ENCODE measurements around the gene SYCE3.
A peak's percentile ranks its signal among the peaks of the same experiment; 100 is the strongest.

Gene SYCE3

DNA sequence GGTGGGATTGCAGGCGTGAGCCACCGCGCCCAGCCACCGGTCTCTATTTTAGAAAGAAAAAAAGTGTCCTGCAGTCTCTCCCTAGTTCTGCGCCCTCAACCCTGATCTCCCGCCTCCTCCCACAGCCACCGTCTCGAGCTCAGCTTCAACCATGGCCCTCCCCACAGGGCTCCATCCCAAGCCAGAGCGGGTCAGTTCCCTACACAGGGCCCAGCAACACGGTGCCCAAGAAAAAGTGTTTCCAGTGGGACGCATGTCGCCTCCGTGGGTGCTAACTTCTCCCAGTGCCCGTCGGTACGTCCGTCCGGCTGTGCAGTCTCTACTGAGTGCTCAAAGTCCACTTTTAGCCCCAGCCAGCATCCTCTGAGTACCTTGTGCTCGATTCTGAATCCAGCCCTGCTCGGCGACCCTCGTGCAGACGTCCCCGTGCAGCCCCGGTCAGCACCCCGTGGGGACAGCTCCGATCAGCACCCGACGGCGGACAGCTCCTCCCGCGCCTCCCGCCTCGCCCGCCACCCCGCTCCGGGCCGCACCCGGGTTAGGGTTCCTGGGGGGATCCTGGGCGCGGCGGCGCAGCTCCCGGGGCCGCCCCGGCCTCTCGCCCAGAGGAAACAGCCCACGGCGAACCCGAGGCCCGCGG, 37.2 kb upstream of the SYCE3 start:
- DNase-seq: peak; percentile 28

GRCh38 chr22:50597097-50597496, 34.4 kb upstream of the SYCE3 start:
- DNase-seq: no peak

- no peak for DNase-seq
These were observed 32.5 kb upstream of the SYCE3 start for GRCh38 chr22:50595189-50595588.

- no peak for DNase-seq
These were observed 24.7 kb upstream of the SYCE3 start for GRCh38 chr22:50587407-50587806.

DNA sequence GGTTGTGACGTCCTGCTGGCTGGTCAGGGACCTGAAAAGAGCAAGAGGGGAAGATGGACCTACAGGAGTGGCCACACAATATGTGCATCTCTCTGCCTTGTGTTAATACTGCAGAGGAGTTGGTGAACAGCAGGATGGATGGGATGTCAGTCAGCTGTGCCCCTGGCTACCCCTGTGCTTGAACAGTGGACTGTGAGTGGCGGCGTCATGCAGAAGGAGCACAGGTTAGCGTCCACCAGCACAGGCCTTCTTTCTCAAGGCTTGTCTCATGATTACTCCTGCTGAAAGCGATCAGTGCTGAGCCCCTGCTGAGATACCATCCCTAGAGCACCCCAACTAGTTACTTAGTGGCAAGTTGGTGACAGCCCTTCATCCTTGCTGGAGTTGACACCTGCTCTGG, 23.7 kb upstream of the SYCE3 start:
- DNase-seq: no peak

- no peak for DNase-seq
These were observed 23.1 kb upstream of the SYCE3 start for GRCh38 chr22:50585781-50586180.

DNA sequence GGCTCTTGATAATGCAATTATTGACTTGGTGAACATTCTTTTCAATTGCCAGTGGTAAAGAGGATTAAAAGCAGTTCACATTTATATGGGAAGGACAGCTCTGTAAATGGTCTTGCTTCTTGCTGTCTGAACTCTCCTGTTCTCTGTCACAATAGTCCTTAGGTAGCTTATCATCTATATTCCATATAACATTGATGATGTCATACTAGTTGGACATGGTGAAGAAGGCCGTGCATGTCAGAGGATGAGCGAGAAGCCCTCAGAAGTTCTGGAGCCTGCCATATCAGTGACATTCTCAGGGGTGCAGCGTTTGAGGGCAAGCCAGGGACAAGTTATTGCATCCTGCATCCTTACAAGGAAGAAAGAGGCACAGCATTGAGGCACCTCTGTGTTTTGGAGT, 22.5 kb upstream of the SYCE3 start:
- no peak for DNase-seq

DNA sequence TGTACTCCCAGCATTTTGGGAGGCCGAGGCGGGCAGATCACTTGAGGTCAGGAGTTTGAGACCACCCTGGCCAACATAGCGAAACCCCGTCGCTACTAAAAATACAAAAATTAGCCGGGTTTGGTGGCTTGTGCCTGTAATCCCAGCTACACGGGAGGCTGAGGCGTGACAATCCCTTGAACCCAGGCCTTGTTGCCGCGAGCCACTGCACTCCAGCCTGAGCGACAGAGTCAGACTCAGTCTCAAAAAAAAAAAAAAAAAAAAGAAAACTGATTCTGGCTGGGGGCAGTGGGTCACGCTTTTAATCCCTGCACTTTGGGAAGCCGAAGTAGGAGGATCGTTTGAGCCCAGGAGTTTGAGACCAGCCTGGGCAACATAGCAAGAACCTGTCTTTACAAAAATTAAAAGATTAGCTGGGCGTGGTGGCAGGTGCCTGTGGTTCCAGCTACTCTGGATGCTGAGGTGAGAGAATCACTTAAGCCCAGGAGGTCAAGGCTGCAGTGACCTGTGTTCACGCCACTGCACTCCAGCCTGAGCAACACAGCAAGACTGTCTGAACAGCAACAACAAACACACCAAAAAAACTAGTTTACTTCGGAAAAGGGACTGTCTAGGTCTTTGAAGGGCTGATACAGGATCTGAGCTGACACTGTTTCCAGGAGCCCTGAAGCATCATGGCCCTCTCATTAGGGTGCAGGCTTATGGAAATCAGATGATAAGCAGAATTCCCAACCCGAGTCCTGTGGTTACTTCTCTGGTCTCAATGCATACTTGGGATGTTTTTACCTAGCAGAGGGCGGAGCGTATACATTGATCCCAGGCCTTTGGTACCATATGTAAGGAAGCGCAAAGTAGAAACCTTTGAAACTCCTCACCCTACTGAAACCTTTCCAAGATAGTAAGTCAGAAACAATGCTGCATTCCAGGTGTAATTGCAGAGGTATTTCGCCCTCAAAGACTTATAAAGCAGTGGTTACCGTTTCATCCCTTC, 21.7 kb upstream of the SYCE3 start:
- no peak for DNase-seq

- DNase-seq: no peak
These were observed 20.7 kb upstream of the SYCE3 start for GRCh38 chr22:50583294-50583861.

DNA sequence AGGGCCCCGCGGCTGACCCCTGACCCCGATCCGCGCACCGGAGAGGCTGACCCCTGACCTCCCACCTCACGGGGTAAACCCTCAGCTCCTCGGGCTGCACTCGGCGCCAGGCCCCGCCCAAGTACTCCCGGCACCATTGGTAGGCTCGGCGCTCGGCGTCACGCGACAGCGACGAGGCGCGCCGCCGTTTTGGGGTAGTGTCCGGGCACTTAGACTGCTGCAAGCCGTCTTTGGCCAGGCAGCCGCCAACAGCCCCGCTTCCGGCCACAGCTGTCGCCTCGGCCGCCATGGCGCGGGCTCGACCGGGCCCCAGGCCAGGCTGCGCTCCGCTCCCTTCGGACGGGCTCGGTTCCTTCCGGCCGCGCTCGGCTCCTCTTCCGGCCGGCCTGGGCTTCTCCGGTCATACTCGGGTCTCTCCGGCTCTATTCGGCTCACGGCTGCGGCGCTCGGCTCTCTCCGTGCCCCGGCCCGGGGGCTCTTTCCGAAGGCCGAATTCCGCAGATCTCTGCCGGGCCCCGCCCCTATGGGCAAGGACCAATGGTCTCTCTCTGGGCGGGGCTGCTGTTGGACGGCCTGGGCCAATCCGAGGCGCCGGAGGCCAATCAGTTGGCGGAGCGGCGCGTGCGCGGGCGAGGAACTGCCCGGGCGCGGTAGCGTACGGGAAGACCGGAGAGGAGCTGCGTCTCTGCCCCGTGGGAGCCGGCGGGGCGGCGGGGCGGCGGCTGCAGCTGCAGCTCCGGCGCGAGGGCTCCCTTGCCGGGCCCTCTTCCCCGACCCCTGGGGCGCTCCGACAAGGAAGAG, 20.0 kb upstream of the SYCE3 start, which contains the start of gene CHKB:
TSS of gene CHKB (minus strand) at position 357 of the 801 bp plus-strand sequence. CDS start at position 289, 68 bp downstream.
- peak; percentile 97 for DNase-seq

- DNase-seq: no peak
These were observed 19.3 kb upstream of the SYCE3 start for GRCh38 chr22:50581950-50582492.

DNA sequence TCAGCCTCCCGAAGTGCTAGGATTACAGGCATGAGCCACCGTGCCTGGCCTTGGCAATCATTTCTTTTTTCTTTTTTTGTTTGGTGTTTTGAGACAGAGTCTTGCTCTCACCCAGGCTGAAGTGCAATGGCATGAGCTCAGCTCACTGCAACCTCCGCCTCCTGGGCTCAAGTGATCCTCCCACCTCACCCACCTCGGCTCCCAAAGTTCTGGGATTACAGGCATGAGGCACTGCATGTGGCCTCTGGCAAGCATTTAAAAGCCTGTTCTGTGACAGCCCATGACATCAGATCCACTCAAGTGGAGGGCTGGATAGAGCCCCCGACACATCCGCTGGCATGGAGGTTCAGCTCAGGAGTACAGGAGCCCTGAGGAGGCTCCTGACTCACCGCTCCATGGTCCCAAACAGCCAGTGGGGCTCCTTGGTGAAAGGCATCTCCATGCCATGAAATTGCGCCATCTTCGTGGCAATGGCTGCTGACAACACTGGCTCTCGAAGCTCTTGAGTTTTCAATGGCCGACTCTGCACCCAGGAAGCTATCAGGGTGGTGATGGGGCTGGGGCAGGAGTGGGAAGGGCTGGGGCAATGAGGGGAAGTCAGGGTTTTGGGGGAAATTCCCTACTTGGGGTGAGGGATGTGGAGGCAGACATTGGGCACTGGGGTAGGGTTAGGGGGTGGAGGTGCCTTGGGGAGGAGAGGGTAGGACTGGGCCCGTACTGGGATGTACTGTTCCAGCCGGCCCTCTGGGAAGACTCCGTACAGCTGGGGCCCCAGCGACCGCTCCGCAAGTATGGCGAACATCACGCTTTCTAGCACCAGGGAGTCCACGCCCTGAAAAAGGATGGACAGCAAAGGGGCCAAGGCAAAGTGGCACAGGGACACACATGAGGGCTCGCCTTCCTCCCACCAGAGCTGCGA, 18.6 kb upstream of the SYCE3 start:
- no peak for DNase-seq

DNA sequence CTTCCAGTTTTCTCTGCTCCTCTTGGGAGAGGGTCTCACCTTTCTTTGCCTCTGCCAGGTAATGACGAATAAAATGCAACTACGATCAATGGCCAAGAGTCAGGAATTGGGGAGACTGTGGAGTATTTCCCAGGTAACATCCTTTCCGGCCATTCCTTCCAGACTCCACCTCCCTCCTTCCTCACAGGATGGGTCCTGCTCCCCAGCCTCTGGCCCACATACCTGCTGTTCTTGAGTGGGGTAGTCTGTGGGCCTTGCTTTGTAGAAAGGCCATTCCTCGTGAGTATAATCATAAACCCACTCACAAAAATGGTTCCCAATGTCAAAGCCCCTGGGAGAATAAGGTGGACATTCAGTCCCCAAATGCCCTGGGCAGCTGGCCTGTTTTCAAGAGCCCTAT, 17.0 kb upstream of the SYCE3 start:
- DNase-seq: no peak

- DNase-seq: no peak
These were observed 16.1 kb upstream of the SYCE3 start for GRCh38 chr22:50578776-50579310.

GRCh38 chr22:50577987-50578775, 15.5 kb upstream of the SYCE3 start, which contains the start of gene CPT1B:
Gene CPT1B (minus strand): TSS chr22:50578427. CDS start chr22:50577915, 512 bp downstream.
- DNase-seq: peak; percentile 21

DNA sequence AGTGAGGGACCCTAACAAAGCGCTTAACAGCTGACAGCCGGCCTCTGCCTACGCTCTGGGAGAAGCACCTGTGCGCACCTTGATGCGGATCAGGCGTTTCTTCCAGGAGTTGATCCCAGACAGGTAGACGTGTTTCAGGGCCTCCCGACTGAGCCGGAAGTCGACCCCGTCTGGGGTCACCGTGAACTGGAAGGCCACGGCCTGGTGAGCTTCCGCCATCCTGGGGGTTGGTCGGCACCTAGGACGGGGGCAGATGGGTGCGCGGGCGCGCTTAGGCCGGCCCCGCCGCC, 14.9 kb upstream of the SYCE3 start:
- no peak for DNase-seq

DNA sequence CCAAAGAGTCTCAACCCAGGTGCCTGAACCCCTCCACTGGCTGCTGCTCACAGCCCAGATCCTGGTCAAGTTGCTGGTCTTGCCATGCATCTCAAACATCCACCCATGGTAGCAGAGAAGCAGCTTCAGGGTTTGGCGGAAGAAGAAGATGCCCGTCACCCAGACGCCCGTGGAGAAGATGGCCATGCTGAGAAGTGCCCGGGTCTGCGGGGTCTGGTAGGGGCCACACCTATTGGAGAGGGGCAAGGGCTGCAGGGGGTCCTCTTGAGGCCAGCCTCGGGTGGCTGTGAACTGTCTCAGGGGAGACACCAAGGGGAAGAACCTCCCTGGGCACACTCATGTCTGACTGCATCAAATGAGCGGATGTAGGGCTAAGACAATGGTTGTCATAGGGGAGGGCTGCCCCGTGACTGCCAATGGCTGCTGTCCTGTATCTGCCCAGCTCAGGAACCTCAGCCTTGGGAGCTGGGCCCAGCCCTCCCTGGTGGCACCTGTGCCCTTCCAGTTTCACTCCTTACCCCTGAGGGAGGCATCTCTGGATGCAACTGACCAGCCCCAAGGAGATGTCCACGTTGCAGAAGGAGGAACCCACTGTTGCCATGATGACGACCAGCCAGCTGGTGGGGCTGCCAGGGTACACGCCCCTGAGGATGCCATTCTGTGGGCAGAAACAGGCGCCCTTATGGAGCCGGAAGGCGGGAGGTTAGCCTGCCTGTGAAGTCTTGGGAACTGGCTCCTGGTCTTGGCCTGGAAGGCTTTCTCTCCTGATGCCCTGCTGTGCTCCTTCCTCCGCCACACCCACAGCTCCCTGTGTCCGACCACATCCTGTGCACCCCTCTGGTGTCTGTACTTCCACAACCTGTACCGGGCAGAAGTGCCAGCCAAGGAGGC, 14.3 kb upstream of the SYCE3 start:
- DNase-seq: no peak

GRCh38 chr22:50576070-50576469, 13.4 kb upstream of the SYCE3 start:
- peak; percentile 40 for DNase-seq

- DNase-seq: no peak
These were observed 12.8 kb upstream of the SYCE3 start for GRCh38 chr22:50575426-50575941.
